ENCODE results near the gene BAAT.

Gene BAAT

GRCh38 chr9:101398930-101399642, 14.3 kb upstream of the BAAT start:
- in situ Hi-C loops (cut with MboI; ENCODE audit: low sequenced_read_pairs) = no loop called here

GRCh38 chr9:101398068-101398929, 13.5 kb upstream of the BAAT start, which contains the start of the genes MRPL50 and ZNF189:
Gene MRPL50 (minus strand): TSS chr9:101398618. CDS start chr9:101398592, 26 bp downstream.
Gene ZNF189 (plus strand): TSS chr9:101398851. CDS start chr9:101399157, 306 bp downstream.
- in situ Hi-C loops (cut with MboI; ENCODE audit: low sequenced_read_pairs) = no loop called here

GRCh38 chr9:101397746-101398067, 12.9 kb upstream of the BAAT start:
- in situ Hi-C loops (cut with MboI; ENCODE audit: low sequenced_read_pairs) = no loop called here

- in situ Hi-C loops (cut with MboI; ENCODE audit: low sequenced_read_pairs) = no loop called here
Measured at GRCh38 chr9:101394687-101395086, 9.9 kb upstream of the BAAT start.

- in situ Hi-C loops (cut with MboI; ENCODE audit: low sequenced_read_pairs) = no loop called here
Measured at GRCh38 chr9:101393135-101393534, 8.3 kb upstream of the BAAT start.

- in situ Hi-C loops (cut with MboI; ENCODE audit: low sequenced_read_pairs) = no loop called here
Measured at GRCh38 chr9:101388507-101388993, 3.7 kb upstream of the BAAT start.

GRCh38 chr9:101387871-101388506, 3.2 kb upstream of the BAAT start:
- in situ Hi-C loops (cut with MboI; ENCODE audit: low sequenced_read_pairs) = no loop called here

- in situ Hi-C loops (cut with MboI; ENCODE audit: low sequenced_read_pairs) = no loop called here
Measured at GRCh38 chr9:101383361-101383760, 1.4 kb downstream of the BAAT start.

GRCh38 chr9:101381833-101382342, 2.9 kb downstream of the BAAT start:
- in situ Hi-C loops (cut with MboI; ENCODE audit: low sequenced_read_pairs) = no loop called here

GRCh38 chr9:101381118-101381517, 3.7 kb downstream of the BAAT start:
- in situ Hi-C loops (cut with MboI; ENCODE audit: low sequenced_read_pairs) = no loop called here

GRCh38 chr9:101380295-101380694, 4.5 kb downstream of the BAAT start:
- in situ Hi-C loops (cut with MboI; ENCODE audit: low sequenced_read_pairs) = no loop called here

GRCh38 chr9:101376111-101376848, 8.5 kb downstream of the BAAT start:
- in situ Hi-C loops (cut with MboI; ENCODE audit: low sequenced_read_pairs) = no loop called here

GRCh38 chr9:101375546-101375945, 9.3 kb downstream of the BAAT start:
- in situ Hi-C loops (cut with MboI; ENCODE audit: low sequenced_read_pairs) = no loop called here

- in situ Hi-C loops (cut with MboI; ENCODE audit: low sequenced_read_pairs) = no loop called here
Measured at GRCh38 chr9:101372327-101373118, 12.3 kb downstream of the BAAT start.

- in situ Hi-C loops (cut with MboI; ENCODE audit: low sequenced_read_pairs) = no loop called here
Measured at GRCh38 chr9:101371813-101372212, 13.0 kb downstream of the BAAT start.

- in situ Hi-C loops (cut with MboI; ENCODE audit: low sequenced_read_pairs) = no loop called here
Measured at GRCh38 chr9:101369884-101370531, 14.8 kb downstream of the BAAT start.

- in situ Hi-C loops (cut with MboI; ENCODE audit: low sequenced_read_pairs) = no loop called here
Measured at GRCh38 chr9:101369286-101369685, 15.5 kb downstream of the BAAT start.

- in situ Hi-C loops (cut with MboI; ENCODE audit: low sequenced_read_pairs) = no loop called here
Measured at GRCh38 chr9:101367323-101367722, 17.5 kb downstream of the BAAT start.

- in situ Hi-C loops (cut with MboI; ENCODE audit: low sequenced_read_pairs) = no loop called here
Measured at GRCh38 chr9:101366038-101366756, 18.6 kb downstream of the BAAT start.
